Measurements from ENCODE around the gene SPATA45.
"Not testable (repeated sequence)": the region's sequence is repeated elsewhere in the genome, so short reads cannot be mapped to it uniquely, and the experiment has no call there.

SPATA45 gene

DNA sequence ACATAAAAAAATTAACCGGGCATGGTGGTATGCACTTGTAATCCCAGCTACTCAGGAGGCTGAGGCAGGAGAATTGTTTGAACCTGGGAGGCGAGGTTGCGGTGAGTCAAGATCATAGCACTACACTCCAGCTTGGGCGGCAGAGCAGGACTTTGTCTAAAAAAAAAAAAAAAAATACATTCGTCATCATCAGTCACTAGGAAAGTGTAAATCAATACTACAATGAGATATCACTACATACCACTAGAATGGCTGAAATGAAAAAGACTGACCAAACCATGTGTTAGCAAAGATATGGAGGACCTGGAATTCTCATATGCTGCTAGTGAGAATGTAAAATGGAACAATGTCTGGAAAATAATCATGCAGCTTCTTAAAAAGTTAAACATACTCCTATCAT lies 9.3 kb downstream of the SPATA45 start:
- TF ChIP-seq POLR2AphosphoS5 (IDR thresholded peaks at IDR 0.05; ENCODE audit: low read depth) (no peak), SPI1 (IDR thresholded peaks at IDR 0.05; ENCODE audit: borderline replicate concordance, low read depth) (no peak)
- Histone ChIP-seq H3K27ac (replicated peaks) (no peak overlapping the region), H3K4me3 (replicated peaks; ENCODE audit: insufficient read depth, low read length) (no peak overlapping the region), H3K27me3 (ENCODE audit: insufficient read depth, poor library complexity, severe bottlenecking) (no peaks in the 10 kb centered on the region)
- no peak for DNase-seq (ENCODE audit: low read depth in 1 of 2, low spot score in 1 of 2)

DNA sequence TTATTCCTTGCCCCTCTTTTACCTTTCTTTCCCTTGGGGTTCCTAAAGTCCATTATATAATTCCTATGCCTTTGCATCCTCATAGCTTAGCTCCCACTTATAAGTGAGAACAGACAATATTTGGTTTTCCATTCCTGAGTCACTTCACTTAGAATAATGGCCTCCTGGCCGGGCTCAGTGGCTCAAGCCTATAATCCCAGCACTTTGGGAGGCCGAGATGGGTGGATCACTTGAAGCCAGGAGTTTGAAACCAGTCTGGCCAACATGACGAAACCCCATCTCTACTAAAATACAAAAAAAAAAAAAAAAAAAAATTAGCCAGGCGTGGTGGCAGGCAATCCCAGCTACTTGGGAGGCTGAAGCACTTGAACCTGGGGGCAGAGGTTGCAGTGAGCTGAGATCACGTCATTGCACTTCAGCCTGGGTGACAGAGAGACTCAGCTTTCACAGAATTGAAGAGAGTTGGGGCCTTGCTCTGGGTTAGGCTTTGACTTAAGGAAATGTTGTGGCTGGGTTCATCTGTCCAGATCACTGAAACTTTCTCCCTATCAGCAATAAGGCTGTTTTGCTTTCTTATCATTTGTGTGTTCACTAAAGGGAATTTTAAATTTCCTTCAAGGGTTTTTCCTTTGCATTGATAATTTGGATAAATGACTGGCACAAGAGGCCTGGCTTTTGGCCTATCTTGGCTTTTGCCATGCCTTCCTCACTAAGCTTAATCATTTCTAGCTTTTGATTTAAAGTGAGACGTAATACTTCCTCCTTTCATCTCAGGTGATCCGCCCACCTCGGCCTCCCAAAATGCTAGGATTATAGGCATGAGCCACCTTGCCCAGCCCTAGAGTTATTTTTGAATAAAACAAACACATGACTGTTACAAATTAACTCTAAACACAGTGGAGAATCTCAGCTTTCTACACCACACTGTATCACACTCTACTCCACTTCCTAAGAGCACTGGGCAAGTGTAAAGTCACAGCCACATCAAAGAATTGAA lies 13.9 kb downstream of the SPATA45 start:
- not testable (repeated sequence) for H3K4me3 ChIP-seq (replicated peaks; ENCODE audit: insufficient read depth, low read length); H3K27me3 ChIP-seq (ENCODE audit: insufficient read depth, poor library complexity, severe bottlenecking); DNase-seq (ENCODE audit: low read depth in 1 of 2, low spot score in 1 of 2); H3K27ac ChIP-seq (replicated peaks)

DNA sequence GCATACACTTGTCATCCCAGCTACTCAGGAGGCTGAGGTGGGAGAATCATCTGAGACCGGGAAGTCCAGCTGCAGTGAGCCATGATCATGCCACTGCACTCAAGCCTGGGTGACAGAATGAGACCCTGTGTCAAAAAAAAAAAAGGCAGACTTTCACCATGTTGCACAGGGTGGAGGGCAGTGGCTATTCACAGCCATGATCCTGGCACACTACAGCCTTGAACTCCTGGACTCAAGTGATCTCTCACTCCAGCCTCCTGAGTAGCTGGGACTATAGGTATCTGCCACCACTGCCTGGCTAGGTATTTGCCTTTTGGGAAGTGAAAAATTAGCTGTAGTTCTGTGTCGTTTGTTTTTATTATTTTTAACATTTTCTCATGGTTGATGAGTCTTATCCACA lies 19.1 kb downstream of the SPATA45 start:
- no peak for DNase-seq (ENCODE audit: low read depth in 1 of 2, low spot score in 1 of 2)
- no peak overlapping the region for H3K4me3 ChIP-seq (replicated peaks; ENCODE audit: insufficient read depth, low read length)

DNA sequence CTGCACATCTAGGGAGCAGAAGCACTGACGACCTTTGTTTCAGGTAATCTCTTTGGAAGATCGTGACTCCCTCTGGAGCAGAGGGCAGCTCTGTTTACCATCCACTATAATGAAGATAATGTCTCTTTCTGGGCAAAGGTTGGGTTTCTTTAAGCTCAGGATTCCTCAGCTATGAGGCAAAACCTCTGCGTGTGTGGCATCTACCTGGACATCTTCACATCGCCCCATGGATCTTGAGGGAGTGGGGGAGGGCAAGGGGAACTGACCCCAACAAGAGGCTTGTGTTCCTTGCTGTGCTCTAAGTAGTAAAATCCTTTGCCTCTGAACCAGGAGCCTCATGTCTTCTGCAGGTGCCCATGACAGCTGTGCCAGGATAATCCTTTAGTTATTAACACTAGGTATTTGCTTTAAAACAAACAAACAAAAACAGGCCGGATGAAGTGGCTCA lies 19.6 kb downstream of the SPATA45 start:
- H3K4me3 ChIP-seq (replicated peaks; ENCODE audit: insufficient read depth, low read length), result no peak overlapping the region
- TF ChIP-seq, protein P1, sequence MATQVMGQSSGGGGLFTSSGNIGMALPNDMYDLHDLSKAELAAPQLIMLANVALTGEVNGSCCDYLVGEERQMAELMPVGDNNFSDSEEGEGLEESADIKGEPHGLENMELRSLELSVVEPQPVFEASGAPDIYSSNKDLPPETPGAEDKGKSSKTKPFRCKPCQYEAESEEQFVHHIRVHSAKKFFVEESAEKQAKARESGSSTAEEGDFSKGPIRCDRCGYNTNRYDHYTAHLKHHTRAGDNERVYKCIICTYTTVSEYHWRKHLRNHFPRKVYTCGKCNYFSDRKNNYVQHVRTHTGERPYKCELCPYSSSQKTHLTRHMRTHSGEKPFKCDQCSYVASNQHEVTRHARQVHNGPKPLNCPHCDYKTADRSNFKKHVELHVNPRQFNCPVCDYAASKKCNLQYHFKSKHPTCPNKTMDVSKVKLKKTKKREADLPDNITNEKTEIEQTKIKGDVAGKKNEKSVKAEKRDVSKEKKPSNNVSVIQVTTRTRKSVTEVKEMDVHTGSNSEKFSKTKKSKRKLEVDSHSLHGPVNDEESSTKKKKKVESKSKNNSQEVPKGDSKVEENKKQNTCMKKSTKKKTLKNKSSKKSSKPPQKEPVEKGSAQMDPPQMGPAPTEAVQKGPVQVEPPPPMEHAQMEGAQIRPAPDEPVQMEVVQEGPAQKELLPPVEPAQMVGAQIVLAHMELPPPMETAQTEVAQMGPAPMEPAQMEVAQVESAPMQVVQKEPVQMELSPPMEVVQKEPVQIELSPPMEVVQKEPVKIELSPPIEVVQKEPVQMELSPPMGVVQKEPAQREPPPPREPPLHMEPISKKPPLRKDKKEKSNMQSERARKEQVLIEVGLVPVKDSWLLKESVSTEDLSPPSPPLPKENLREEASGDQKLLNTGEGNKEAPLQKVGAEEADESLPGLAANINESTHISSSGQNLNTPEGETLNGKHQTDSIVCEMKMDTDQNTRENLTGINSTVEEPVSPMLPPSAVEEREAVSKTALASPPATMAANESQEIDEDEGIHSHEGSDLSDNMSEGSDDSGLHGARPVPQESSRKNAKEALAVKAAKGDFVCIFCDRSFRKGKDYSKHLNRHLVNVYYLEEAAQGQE (IDR thresholded peaks at IDR 0.05; ENCODE audit: insufficient replicate concordance, low read depth), result no peak
- TF ChIP-seq POLR2AphosphoS5 (IDR thresholded peaks at IDR 0.05; ENCODE audit: low read depth) (no peak), GABPA (IDR thresholded peaks at IDR 0.05; ENCODE audit: low read depth) (no peak), SPI1 (IDR thresholded peaks at IDR 0.05; ENCODE audit: borderline replicate concordance, low read depth) (no peak)
- TF ChIP-seq, protein P2, sequence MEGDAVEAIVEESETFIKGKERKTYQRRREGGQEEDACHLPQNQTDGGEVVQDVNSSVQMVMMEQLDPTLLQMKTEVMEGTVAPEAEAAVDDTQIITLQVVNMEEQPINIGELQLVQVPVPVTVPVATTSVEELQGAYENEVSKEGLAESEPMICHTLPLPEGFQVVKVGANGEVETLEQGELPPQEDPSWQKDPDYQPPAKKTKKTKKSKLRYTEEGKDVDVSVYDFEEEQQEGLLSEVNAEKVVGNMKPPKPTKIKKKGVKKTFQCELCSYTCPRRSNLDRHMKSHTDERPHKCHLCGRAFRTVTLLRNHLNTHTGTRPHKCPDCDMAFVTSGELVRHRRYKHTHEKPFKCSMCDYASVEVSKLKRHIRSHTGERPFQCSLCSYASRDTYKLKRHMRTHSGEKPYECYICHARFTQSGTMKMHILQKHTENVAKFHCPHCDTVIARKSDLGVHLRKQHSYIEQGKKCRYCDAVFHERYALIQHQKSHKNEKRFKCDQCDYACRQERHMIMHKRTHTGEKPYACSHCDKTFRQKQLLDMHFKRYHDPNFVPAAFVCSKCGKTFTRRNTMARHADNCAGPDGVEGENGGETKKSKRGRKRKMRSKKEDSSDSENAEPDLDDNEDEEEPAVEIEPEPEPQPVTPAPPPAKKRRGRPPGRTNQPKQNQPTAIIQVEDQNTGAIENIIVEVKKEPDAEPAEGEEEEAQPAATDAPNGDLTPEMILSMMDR (IDR thresholded peaks at IDR 0.05; ENCODE audit: insufficient read depth, low read length), result no peak
- H3K27ac ChIP-seq (replicated peaks), result no peak overlapping the region
- no peaks in the 10 kb centered on the region for H3K27me3 ChIP-seq (ENCODE audit: insufficient read depth, poor library complexity, severe bottlenecking)
- no peak for DNase-seq (ENCODE audit: low read depth in 1 of 2, low spot score in 1 of 2)

More for the DNA sequence above, 19.1 kb downstream of the SPATA45 start:
- Histone ChIP-seq H3K27me3 (ENCODE audit: insufficient read depth, poor library complexity, severe bottlenecking) (no peaks in the 10 kb centered on the region), H3K27ac (replicated peaks) (no peak overlapping the region)
- TF ChIP-seq, protein P2 (IDR thresholded peaks at IDR 0.05; ENCODE audit: insufficient read depth, low read length), result no peak
- TF ChIP-seq GABPA (IDR thresholded peaks at IDR 0.05; ENCODE audit: low read depth) (no peak), POLR2AphosphoS5 (IDR thresholded peaks at IDR 0.05; ENCODE audit: low read depth) (no peak), SPI1 (IDR thresholded peaks at IDR 0.05; ENCODE audit: borderline replicate concordance, low read depth) (no peak)
- TF ChIP-seq, protein P1 (IDR thresholded peaks at IDR 0.05; ENCODE audit: insufficient replicate concordance, low read depth), result no peak

Data from HL-60 (cell line).